Stimulated activated CD8-positive, alpha-beta memory T cell treated with anti-CD3 and anti-CD28 coated beads, Interleukin-12 subunit alpha, Interleukin-12 subunit beta, amount 100 ng/mL, for 1 hour (primary cell): ENCODE data around the gene TMEM120A.

Source experiments
- DNase-seq: peaks from one replicate; pipeline ENCODE4 v3.0.0-alpha.2; 2020; ENCODE audit warnings: low read depth

TMEM120A gene

GRCh38 chr7:75980430-75981202 lies 13.8 kb downstream of the TMEM120A start:
- DNase-seq = no peak

- DNase-seq = no peak
Measured at GRCh38 chr7:75979759-75980429, 14.5 kb downstream of the TMEM120A start.

- no peak for DNase-seq
Measured at GRCh38 chr7:75977743-75978142, 16.7 kb downstream of the TMEM120A start.

GRCh38 chr7:75971961-75972763 lies 22.2 kb downstream of the TMEM120A start:
- DNase-seq = no peak

- no peak for DNase-seq
Measured at GRCh38 chr7:75971309-75971960, 23.0 kb downstream of the TMEM120A start.

GRCh38 chr7:75969704-75970498 lies 24.5 kb downstream of the TMEM120A start:
- DNase-seq = no peak

GRCh38 chr7:75969182-75969581 lies 25.2 kb downstream of the TMEM120A start:
- DNase-seq = no peak

- no peak for DNase-seq
Measured at GRCh38 chr7:75968561-75969001, 25.8 kb downstream of the TMEM120A start.

- DNase-seq = no peak
Measured at GRCh38 chr7:75968012-75968411, 26.4 kb downstream of the TMEM120A start.

- DNase-seq = no peak
Measured at GRCh38 chr7:75967487-75967997, 26.9 kb downstream of the TMEM120A start.

- no peak for DNase-seq
Measured at GRCh38 chr7:75967055-75967454, 27.3 kb downstream of the TMEM120A start.

- no peak for DNase-seq
Measured at GRCh38 chr7:75966190-75966961, 28.0 kb downstream of the TMEM120A start.

- DNase-seq = no peak
Measured at GRCh38 chr7:75965617-75966016, 28.8 kb downstream of the TMEM120A start.

GRCh38 chr7:75963381-75963995 lies 30.9 kb downstream of the TMEM120A start:
- DNase-seq = no peak

GRCh38 chr7:75962607-75963380 lies 31.6 kb downstream of the TMEM120A start:
- DNase-seq = no peak

- no peak for DNase-seq
Measured at GRCh38 chr7:75961218-75961617, 33.2 kb downstream of the TMEM120A start.

- DNase-seq = no peak
Measured at GRCh38 chr7:75960372-75960771, 34.0 kb downstream of the TMEM120A start.

- no peak for DNase-seq
Measured at GRCh38 chr7:75958802-75959543, 35.4 kb downstream of the TMEM120A start.
